GM18861 (cell line): ENCODE data around the gene MSH4.
"Not testable (repeated sequence)": the region's sequence is repeated elsewhere in the genome, so short reads cannot be mapped to it uniquely, and the experiment has no call there.

Experiments used
- ATAC-seq: cut with Tn5 transposase; IDR thresholded peaks from one replicate; pipeline ENCODE4 v1.9.1; 2021; ENCODE audit not compliant: unreplicated experiment

MSH4 gene

DNA sequence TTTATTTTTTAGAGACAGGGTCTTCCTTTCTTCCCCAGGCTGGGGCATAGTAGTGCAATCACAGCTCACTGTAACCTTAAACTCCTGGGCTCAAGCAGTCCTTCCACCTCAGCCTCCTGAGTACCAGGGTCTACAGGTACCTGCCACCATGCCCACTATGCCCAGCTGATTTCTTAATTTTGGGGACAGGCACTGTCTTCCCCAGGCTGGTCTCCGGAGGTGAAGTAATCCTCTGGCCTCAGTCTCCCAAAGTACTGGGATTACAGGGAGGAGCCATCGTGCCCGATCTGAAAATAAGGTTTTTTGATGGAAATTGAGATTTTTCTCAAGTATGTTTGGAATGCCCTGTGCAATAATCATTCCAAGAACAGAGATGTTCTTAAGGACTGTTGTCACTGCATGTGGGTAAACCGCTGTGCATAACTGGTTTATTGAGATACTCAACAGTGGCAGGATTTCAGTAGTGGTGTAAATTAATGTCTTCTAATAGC lies 934 bp upstream of the MSH4 start:
- no peak for ATAC-seq

DNA sequence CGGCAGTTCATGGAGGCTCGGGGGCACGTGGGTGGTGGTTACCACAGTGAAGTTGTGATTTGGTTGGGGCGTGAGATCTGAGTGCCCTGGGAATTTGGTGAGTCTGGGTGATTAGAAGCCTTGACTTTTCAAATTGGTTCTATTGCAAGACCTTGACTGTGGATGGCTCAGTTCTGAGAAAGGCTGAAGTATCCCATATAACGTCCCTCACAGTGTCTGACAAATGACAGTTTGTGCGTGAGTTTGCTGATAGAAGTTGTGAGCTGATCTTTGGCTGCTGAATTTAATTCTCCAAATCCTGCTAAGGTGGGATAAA lies 549 bp downstream of the MSH4 start:
- ATAC-seq, result no peak

DNA sequence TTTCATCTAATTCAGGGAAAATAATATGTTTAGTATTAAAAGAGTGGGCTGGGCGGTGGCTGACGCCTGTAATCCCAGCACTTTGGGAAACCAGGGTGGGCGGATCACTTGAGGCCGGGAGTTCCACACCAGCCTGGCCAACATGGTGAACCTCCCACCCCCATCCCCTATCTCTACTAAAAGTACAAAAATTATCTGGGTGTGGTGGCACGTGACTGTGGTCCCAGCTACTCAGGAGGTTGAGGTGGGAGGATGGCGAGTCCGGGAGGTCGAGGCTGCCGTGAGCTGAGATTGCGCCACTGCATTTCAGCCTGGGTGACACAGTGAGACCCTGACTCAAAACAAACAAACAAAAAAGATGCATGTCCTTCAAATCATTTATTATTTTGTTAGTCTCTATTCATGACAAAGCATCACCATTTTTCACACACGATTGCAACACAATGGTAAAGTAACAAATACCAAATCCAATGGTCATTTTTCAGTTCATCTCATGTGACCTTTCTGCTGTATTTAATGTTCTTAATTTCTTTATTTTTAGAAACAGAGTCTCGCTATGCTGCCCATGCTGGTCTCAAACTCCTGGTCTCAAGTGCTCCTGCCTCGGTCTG lies 1.0 kb downstream of the MSH4 start:
- no peak for ATAC-seq

DNA sequence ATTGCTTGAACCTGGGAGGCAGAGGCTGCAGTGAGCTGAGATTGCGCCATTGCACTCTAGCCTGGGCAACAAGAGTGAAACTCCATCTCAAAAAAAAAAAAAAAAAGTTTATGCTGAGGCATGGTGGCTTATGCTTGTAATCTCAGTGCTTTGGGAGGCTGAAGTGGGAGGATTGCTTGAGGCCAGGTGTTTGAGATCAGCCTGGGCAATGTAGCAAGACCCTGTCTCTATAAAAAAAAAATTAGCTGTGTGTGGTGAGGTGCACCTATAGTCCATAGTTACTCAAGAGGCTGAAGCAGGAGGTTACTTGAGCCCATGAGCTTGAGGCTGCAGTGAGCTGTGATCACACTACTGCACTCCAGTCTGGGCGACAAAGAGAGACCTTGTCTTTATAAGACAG lies 4.8 kb downstream of the MSH4 start:
- ATAC-seq, result not testable (repeated sequence)

DNA sequence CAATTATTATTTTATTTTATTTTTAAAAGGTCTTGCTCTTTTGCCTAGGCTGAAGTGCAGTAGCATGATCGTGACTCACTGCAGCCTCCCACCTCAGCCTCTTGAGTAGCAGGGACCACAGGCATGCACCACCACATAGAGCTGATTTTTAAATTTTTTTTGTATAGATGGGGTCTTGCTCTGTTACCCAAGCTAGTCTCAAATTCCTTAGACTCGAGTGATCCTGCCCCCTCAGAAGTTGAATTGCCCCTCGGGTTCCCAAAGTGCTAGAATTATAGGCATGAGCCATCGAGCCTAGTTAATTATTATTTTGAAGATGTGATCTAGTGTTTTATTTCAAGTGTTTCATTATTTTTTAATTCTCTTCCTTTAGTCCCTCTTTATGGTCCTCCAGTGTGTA lies 12.2 kb downstream of the MSH4 start:
- ATAC-seq, result no peak

DNA sequence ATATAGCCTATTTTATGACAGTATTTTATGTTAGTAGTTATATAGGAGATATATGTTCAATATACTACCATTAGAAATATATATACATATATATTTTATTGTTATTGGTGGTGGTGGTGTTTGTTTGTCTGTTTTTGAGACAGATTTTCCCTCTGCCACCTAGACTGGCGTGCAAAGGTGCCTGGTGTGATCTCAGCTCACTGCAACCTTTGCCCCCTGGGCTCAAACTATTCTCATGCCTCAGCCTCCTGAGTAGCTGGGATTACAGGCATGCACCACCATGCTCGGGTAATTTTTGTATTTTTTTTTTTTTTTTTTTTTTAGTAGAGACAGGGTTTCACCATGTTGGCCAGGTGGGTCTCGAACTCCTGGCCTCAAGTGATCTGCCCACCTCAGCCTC lies 13.4 kb downstream of the MSH4 start:
- ATAC-seq, result not testable (repeated sequence)

DNA sequence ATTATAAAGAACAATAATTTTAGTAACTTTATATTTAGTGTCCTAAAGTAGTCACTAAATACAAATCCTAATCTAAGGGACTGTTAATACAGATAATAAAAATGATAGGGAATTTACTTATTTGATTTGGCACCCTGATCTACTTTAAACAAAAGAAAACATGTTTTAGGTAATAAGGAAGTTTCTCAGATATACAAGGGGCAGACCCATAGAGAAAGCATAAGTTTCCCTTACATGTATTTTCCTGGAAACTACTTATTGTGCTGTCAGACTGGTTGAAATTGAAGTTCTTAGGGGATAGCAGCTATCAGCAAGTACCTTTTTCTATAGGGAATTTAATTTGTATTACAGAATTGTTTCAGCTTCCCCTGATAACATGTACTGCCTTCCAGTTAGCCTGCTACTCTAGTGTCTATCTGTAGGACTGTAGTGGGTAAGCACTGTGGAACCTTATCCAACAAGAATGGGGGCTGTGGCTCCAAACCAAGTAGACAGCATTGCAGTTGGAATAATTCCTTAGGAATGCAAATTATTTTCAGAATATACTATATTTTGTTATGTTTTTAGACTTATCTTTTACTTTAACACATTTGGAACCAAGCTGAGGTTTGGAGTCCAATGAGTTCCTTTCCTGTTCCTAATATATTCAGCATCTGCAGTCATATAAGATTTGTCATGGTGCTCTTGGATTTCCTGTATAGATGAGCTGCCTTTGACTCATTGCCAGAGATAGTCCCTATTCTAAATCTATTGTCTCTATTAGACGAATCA lies 14.7 kb downstream of the MSH4 start:
- no peak for ATAC-seq

DNA sequence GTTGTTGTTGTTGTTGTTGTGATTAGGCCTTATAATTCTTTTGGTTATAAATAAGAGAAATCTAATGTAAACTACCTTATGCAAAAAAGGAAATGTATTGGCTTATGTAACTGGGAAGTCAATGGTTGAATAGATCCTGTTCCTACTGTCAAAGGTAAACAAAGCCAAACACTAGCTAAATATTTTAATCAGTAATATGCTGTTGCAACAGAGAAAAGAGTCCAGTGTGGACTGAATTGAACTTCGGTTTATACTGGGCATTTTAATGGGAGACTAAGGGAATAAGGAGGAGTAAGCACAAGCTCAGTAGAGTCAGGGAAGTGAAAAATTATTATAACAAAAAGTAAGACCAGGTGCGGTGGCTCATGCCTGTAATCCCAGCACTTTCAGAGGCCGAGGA lies 15.4 kb downstream of the MSH4 start:
- ATAC-seq, result no peak

DNA sequence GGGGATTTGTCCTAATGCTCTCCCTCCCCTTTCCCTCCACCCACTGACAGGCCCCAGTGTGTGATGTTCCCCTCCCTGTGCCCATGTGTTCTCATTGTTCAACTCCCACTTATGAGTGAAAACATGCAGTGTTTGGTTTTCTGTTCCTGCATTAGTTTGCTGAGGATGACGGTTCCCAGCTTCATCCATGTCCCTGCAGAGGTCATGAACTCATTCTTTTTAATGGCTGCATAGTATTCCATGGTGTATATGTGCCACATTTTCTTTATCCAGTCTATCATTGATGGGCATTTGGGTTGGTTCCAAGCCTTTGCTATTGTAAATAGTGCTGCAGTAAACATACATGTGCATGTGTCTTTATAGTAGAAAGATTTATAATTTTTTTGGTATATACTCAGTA lies 26.9 kb downstream of the MSH4 start:
- ATAC-seq, result not testable (repeated sequence)

DNA sequence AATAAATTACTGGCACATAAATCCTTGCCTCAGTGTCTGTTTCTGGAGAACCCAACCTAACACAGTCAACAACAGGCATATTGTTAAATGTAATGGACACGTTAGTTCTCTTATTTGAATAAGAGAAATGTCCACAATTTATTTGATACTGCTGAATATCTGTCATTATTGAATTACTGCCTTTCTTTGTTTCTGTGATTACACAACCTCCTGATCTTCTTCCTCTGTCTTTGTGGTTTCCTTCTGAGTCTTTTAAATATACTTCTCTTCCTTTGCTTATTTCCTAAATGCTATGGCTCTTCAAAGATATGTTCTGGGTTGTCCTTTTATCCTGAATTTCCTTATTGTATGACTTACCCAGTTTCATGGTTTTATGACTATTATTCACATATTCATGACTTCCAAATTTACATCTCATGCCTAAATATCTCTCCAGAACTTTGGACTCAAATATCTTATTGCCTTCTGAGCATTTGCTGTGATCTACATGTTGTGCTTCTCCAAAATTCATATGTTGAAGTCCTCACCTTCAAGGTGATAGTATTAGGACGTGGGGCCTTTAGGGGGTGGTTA lies 39.9 kb downstream of the MSH4 start:
- ATAC-seq, result no peak

DNA sequence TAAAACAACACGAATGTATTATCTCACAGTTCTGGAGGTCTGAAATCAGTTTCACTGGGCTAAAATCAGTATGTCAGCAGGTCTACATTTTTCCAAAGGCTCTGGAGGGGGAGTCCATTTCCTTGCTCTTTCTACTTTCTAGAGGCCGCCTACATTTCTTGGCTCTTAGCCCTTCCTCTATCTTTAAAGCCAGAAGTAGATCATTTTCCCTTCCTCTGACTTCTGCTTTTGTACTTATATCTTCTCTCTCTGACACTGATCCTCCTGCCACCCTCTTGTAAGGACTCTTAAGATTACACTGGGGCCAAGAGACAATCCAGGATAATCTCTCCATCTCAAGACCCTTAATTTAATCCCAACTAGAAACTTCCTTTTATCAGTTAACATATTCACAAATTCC lies 41.4 kb downstream of the MSH4 start:
- no peak for ATAC-seq

DNA sequence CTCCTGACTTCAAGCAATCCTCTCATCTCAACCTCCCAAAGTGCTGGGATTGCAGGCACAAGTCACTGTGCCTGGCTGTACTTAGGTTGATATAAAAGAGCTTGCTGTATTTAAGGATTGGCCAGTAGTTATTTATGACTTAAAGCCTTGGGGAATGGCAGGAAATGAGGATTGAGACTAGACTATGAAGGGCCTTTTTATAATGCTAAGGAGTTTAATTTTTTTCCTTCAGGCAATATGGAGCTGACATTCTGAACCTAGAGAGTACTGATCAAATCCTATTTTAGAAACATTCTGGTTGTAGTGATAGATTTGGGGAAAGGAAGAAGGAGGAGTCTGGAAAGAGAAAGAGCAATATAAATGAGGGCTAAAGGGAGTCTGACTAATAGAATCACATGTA lies 44.7 kb downstream of the MSH4 start:
- ATAC-seq, result no peak

DNA sequence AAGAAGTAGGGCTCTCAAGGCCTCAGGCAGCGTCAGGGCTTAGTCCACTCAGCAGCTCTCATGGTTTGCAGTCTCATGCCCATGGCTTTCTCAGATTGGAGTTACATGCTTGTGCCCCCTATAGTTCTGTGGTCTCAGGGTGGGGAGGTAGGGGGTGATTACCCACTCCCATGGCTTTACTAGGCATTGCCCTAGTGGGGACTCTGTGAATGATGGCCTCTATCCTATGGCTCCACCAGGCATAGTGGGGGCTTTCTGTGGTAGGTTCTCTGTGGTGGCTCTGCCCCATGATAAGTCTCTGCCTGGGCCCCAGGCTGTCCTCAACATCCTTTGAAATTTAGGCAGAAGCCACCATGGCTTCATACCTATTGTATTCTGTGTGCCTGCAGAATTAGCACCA lies 48.9 kb downstream of the MSH4 start:
- no peak for ATAC-seq

DNA sequence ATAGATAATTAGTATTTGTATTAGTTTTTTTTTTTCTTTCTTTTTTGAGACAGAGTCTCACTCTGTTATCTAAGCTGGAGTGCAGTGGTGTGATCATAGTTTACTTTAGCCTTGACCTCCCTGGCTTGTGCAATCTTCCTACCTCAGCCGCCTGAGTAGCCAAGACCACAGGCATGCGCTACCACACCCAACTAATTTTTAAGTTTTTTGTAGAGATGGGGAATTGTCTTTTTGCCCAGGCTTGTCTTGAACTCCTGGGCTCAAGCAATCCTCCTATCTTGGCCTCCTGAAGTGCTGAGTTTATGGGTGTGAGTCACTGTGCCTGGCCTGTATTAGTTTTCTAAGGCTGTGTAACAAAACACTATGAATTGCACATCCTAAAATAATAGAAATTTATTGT lies 58.3 kb downstream of the MSH4 start:
- no peak for ATAC-seq

DNA sequence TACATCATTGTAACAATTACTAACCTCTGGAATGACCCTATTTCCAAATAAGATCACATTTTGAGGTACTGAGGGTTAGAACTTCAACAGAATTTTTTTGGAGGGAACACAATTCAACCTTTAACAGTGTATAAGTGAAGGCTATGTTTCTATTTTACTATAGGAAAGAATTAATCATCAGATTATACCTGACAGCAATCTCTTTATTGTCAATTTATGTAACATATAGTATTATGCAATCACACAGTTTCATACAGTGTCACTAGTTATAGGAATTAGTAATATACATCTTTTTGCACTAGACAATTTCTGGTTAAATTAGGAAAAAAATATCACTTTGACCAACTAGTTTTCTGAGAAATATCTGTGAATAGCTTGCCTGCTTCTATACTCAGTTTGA lies 59.1 kb downstream of the MSH4 start:
- ATAC-seq, result no peak

DNA sequence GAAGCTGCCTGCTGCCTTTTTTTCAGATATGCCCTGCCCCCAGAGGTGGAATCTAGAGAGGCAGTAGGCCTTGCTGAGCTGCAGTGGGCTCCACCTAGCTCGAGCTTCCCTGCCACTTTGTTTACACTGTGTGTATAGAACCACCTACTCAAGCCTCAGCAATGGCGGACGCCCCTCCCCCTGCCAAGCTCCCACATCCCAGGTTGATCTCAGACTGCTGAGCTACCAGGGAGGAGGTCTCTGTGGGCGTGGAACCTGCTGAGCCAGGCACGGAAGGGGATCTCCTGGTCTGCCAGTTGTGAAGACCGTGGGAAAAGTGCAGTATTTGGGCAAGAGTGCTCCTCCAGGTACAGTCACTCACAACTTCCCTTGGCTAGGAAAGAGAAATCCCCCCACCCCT lies 65.1 kb downstream of the MSH4 start:
- ATAC-seq, result no peak

DNA sequence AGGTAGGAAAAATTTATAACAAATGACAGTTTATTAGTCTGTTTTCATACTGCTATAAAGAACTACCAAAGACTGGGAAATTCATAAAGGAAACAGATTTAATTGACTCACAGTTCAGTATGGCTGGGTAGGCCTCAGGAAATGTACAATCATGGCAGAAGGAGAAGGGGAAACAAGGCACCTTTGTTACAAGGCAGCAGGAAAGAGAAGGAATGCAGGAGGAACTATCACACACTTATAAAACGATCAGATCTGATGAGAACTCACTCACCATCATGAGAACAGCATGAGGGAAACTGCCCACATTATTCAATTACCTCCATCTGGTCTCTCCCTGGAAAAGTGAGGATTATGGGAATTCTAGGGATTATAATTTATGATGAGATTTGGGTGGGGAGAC lies 74.3 kb downstream of the MSH4 start:
- no peak for ATAC-seq

DNA sequence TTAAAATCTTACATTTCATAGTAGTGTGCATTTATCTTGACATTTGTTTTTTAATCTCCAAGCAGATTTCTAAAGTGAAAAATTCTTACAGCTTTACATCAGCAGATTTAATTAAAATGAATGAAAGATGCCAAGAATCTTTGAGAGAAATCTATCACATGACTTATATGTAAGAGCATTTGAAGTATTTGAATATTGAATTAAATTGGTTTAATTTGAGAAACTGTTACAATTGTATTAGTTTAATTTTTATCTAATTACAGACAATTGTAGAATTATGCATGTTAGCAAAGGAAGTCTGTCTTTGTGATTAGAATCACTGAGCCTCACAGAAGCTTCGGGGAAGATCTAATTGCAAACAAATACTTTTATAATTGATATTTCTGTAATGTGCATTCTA lies 83.3 kb downstream of the MSH4 start:
- ATAC-seq, result no peak

DNA sequence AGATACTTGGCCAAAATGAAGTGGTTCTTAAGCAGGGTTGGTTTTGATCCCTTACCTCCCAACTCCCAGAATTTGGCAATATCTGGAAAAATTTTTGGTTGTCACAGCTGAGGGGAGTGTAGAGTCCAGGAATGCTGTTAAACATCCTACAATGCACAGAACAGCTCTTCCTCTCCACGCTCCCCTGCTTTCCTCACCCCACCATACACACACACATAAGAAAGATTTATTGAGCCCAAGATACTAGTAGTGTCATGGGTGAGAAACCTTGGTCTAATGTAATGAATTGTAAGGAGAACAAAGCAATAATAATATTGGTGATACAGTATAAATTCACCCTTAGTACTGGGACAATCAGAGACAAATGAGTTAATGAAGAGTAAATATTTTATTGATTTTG lies 87.8 kb downstream of the MSH4 start:
- ATAC-seq, result no peak

DNA sequence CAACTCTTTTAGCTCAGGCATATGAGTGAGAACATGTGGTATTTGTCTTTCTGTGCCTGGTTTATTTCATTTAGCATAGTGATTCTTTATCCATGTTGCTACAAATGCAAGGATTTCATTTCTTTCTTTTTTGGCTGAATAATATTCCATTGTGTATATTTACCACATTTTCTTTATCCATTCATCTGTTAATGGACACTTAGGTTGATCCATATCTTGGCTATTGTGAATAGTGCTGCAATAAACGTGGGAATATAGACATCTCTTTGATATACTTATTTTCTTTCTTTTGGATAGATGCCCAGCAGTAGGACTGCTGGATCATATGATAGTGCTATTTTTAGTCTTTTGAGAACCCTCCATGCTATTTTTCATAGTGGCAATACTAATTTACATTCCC lies 104.7 kb downstream of the MSH4 start:
- ATAC-seq, result no peak

DNA sequence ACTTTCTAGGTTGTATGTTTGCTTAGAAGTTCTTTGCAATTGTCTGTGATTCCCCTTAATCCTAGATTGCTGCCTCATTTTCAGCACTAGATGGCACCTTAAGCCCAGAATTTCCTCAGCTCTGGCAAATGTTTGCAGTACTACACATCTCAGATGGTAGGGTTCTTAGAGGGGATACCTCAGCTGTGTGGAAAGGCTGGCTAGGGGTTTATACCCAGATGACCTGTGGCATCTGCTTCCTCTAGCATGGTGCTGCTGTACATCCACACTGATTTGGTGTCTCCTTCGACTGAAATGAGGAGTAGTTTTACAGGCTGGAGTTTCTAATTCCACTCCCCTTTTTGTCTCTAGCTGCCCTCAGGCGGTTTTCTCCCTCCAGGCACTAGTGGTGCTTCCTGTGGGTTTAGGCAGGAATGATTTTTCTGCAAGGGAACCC lies 112.1 kb downstream of the MSH4 start:
- peak; percentile 92 for ATAC-seq

DNA sequence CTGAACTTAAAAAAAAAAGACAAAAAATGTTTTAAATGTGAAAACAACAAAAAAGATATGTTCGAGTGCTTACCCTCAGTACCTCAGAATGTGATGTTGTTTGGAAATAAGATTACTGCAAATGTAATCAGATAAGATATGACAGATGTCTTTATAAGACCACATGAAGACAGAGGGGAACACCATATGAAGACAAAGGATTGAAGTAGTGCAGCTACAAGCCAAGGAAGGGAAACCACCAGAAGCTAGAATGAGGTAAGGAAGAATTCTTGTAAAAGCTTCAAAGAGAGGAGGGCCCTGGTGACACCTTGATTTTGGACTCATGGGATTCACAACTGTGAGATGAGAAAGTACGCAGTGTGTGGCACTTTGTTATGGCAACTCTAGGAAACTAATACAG lies 120.2 kb downstream of the MSH4 start:
- no peak for ATAC-seq

DNA sequence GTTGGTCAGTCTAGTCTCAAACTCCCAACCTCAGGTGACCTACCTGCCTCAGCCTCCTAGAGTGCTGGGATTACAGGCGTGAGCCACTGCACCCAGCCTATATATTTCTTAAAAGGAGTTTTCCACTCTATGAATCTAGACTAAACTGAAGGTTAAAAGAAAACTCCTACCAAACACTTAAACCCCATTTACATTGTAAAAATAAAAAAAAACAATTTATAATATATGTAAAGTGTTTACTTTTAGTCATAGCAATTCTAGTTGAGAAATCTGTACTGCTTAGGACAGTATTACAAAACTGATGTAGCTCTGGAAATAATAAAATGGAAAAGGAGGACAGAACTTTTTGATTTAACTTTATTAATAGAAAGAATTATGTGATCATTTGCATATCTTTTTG lies 126.0 kb downstream of the MSH4 start:
- no peak for ATAC-seq
